ENCODE measurements around the gene CKAP5. TPM values are rescaled to one million over a fixed set of nuclear protein-coding genes. Genes with fewer than 3 reads are reported as not detected.

The CKAP5 gene
- total RNA-seq, 1 donor from 2014 or later = 65.5 TPM

DNA sequence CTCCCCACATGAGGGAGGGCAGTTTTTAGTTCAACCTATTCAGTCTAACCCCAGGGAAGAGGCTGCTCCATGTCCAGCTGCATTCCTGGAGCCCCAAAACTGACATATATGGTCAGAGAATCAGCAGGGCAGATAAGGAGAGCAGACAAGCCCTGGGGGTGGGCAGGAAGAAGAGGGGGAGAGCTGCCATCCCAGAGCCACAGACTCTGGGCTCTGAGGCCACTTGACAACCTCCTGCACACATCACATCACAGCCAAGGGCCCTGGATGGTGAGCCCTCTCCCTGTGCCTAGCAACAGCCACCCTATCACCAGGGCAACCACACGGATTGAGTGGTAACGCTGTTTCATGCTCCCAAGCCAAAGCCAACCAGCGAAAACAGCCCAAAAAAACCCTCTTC lies 148.8 kb downstream of the CKAP5 start:
- DNase-seq = no peak

DNA sequence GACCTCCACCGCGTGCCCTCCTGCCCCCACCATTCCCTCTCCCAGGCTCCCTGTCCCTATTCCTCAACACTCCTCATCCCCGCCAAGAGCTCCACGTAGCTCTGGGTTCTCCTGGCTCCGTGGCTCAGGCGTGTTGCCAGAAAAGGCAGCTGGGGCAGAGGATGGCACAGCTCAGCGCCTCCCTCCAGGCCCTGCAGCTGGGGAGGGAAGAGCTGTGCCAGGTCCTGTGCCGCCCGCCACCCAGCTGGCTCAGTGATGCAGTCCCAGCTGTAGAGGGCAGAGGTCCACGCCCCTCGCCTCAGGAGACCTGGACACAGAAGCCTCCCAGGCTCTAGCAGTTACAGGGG lies 149.9 kb downstream of the CKAP5 start:
- peak; percentile 94 for DNase-seq

DNA sequence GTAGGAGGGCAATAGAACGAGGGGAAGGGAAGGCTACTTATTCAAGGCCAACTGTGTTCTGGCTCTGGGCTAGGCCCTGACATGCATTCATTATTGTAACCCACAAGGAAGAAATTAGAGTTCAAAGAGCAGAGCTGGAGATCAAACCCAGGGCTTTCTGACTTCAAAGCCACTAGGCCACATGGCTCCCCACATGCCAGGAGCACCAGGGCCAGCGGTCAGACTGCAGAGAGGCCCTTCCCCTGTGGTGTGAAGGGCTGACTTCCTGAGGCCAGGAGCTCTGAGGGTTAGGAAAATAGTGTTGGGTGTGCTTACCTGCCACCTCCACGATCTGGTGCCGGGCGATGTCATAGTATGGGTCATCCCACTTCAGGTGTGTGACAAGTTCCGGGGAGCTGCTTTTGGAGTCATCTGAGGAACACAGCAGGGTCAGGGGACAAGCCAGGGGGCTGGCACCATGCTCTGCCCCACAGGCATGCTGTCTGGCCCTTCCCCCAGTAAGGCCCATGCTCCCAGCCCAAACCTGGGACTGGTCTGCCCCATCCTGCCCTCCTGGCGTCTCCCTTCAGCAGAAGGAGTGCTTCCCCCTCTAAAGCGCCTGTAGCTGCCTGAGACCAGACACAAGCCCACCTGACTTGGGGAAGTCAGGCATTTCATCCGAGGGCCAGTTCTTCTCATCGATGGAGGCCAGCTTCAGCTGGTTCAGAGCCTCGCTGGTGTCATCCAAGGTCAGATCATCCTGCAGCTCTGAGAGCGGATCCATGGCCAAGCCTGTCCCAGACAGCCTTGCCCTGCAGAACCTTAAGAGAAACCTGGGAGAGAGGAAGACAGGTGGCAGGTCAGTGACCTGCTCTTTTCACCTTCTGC lies 150.5 kb downstream of the CKAP5 start:
- no peak for DNase-seq

DNA sequence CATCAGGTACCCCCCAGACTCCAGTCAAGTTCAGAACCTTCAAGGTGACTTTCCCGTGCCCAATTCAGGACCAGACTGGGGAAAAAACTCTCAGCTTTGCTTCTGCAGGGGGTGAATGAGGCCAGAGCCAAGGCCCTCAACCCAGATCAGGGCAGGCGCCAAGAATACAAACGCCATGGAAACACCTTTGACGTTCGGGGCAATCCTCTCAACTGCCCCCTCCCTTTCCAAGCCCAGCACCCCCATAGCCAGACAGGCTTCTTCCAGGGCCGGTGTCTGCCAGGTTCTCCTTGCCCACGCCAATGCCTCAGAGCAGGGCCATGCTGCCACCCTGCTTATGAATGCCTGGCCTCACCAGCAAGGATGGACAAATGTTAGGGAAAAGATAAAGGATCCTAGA lies 151.5 kb downstream of the CKAP5 start:
- no peak for DNase-seq

DNA sequence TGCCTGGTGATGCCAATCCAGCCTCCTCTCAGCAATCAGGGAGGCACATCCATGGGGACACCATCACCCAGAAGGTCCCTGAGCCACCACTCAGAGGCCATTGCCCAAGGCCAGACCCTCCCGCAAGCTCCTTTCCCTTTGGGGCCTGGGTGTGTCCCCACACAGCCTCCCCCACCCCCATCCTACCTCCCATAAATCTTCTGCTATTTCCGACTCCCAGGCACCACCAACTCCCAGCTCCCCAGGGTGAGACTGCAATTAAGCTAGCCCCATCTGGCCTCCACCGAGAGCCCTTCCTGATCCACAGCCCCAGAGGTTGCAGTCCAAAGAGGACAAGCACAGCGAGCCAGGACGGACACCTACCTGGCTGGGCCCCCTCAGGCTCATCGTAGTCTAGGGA lies 152.0 kb downstream of the CKAP5 start:
- no peak for DNase-seq

DNA sequence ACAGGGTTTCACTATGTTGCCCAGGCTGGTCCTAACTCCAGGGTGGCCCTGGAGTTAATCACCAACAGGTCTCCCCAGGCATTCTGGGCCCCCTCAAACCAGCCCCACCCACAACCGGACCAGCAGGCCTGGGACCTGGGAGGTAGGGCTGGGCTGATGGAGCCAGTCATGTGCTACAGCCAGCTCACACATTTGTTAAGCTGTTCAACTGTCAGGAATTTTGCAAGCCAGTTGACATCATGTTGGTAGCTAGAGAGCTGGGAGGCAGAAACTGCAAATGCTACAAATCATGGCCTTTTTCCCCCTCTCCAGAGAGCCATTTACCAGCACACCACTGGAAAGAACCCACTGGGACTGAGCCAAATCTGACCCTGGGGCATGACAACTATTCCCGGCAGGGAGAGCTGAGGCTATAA lies 152.5 kb downstream of the CKAP5 start:
- no peak for DNase-seq

Small RNAs within 50 kb of the gene (small RNA-seq; reads per million reads assigned to genes)
- gene MIR5582 (ENCODE audit: low replicate concordance) (0.05 reads per million), gene RF00573 (ENCODE audit: low replicate concordance) (not detected), gene SNORD67 (ENCODE audit: low replicate concordance) (91.0 reads per million, percentile 97 among the genes with 10 or more reads in this experiment)

Other genes starting within 250 kb of the CKAP5 start
- gene HARBI1, start 229.1 kb downstream of the CKAP5 start, total RNA-seq = 1.0 TPM
- gene ATG13, start 228.7 kb downstream of the CKAP5 start, total RNA-seq = 56.8 TPM
- gene ARHGAP1, start 145.7 kb downstream of the CKAP5 start, total RNA-seq = 23.4 TPM
- 8.2 TPM for gene ZNF408, start 145.2 kb downstream of the CKAP5 start, total RNA-seq
- not detected for gene F2, start 127.1 kb downstream of the CKAP5 start, total RNA-seq
- gene LRP4, start 72.3 kb upstream of the CKAP5 start, total RNA-seq = 57.2 TPM
- 15.2 TPM for gene CSTPP1, start 90.5 kb upstream of the CKAP5 start, total RNA-seq